Trophoblast cell (in vitro differentiated cells and primary cell): Measurements from ENCODE around the gene RBL2.

ENCODE experiments used
- DNase-seq, 2 donors: peaks; one replicate each; pipeline ENCODE4 v3.0.0-alpha.2; 2016
- H2AFZ ChIP-seq: 2 replicates; pipeline ENCODE4 v1.6.1; 2013; ENCODE audit warnings: low read length, moderate library complexity, mild to moderate bottlenecking; ENCODE audit not compliant: insufficient read depth, poor library complexity
- H2AK5ac ChIP-seq: 2 replicates; pipeline ENCODE4 v1.6.1; 2013; ENCODE audit warnings: mild to moderate bottlenecking, low read length
- H2BK120ac ChIP-seq: 2 replicates; pipeline ENCODE4 v1.6.1; 2013; ENCODE audit warnings: low read length, mild to moderate bottlenecking, moderate library complexity; ENCODE audit not compliant: insufficient read depth, poor library complexity
- H2BK12ac ChIP-seq: 2 replicates; pipeline ENCODE4 v1.6.1; 2013; ENCODE audit warnings: mild to moderate bottlenecking, low read length, moderate library complexity
- H2BK5ac ChIP-seq: 2 replicates; pipeline ENCODE4 v1.6.1; 2013; ENCODE audit warnings: low read length, low read depth, moderate library complexity, mild to moderate bottlenecking; ENCODE audit not compliant: poor library complexity
- H3K14ac ChIP-seq: 2 replicates; pipeline ENCODE4 v1.6.1; 2013; ENCODE audit warnings: mild to moderate bottlenecking, low read length
- H3K18ac ChIP-seq: 2 replicates; pipeline ENCODE4 v1.6.1; 2013; ENCODE audit warnings: mild to moderate bottlenecking, low read length
- H3K23ac ChIP-seq: 2 replicates; pipeline ENCODE4 v1.6.1; 2013; ENCODE audit warnings: low read length
- H3K27ac ChIP-seq: 2 replicates; pipeline ENCODE4 v1.5.1; 2013; ENCODE audit warnings: low read depth, mild to moderate bottlenecking, inconsistent platforms, low read length, moderate library complexity
- H3K27me3 ChIP-seq: 2 replicates; pipeline ENCODE4 v1.6.1; 2013; ENCODE audit warnings: inconsistent platforms, mild to moderate bottlenecking, low read length, moderate library complexity; ENCODE audit not compliant: insufficient read depth
- H3K36me3 ChIP-seq, 2 experiments: 1 replicate in 1 of 2; 2 replicates in 1 of 2; pipeline ENCODE4 v1.6.1; 2013; ENCODE audit warnings: low read length in 2 of 2, mild to moderate bottlenecking in 2 of 2, moderate library complexity in 1 of 2; ENCODE audit not compliant: insufficient read depth in 2 of 2, control insufficient read depth in 1 of 2
- H3K4ac ChIP-seq: 2 replicates; pipeline ENCODE4 v1.6.1; 2013; ENCODE audit warnings: low read depth, mild to moderate bottlenecking, low read length, moderate library complexity
- H3K4me1 ChIP-seq, 2 experiments: 1 replicate in 1 of 2; 2 replicates in 1 of 2; pipeline ENCODE4 v1.6.1; 2013; ENCODE audit warnings: low read length in 2 of 2, mild to moderate bottlenecking in 2 of 2, moderate library complexity in 1 of 2; ENCODE audit not compliant: insufficient read depth in 2 of 2, control insufficient read depth in 1 of 2
- H3K4me2 ChIP-seq: 2 replicates; pipeline ENCODE4 v1.6.1; 2013; ENCODE audit warnings: inconsistent platforms, mild to moderate bottlenecking, low read length, moderate library complexity
- H3K4me3 ChIP-seq: 2 replicates; pipeline ENCODE4 v1.5.1; 2013; ENCODE audit warnings: mild to moderate bottlenecking, low read depth, low read length, inconsistent platforms
- H3K79me1 ChIP-seq: one replicate; pipeline ENCODE4 v1.6.1; 2013; ENCODE audit warnings: low read length
- H3K79me2 ChIP-seq: 2 replicates; pipeline ENCODE4 v1.6.1; 2013; ENCODE audit warnings: low read length, mild to moderate bottlenecking; ENCODE audit not compliant: control insufficient read depth, insufficient read depth, poor library complexity
- H3K9ac ChIP-seq: 2 replicates; pipeline ENCODE4 v1.6.1; 2013; ENCODE audit warnings: mild to moderate bottlenecking, low read length
- H3K9me3 ChIP-seq: 2 replicates; pipeline ENCODE4 v1.6.1; 2013; ENCODE audit warnings: low read depth, mild to moderate bottlenecking, control low read depth, inconsistent platforms, low read length; ENCODE audit not compliant: insufficient read depth
- H4K12ac ChIP-seq: 2 replicates; pipeline ENCODE4 v1.6.1; 2013; ENCODE audit warnings: low read depth, mild to moderate bottlenecking, low read length, moderate library complexity
- H4K8ac ChIP-seq: 2 replicates; pipeline ENCODE4 v1.6.1; 2013; ENCODE audit warnings: low read depth, mild to moderate bottlenecking, low read length, moderate library complexity
- H4K91ac ChIP-seq: one replicate; pipeline ENCODE4 v1.6.1; 2013; ENCODE audit warnings: low read depth, mild to moderate bottlenecking, low read length, moderate library complexity
- WGBS: extraction: QIAGEN DNeasy Blood & Tissue Kit; methylation state at CpG from one replicate; pipeline ENCODE4 v1.1.7; 2013; ENCODE audit warnings: missing lambda C conversion rate; ENCODE audit not compliant: insufficient read length, insufficient coverage; ENCODE audit errors: extremely low coverage; 5-methylcytosine and 5-hydroxymethylcytosine counted together

The RBL2 gene

GRCh38 chr16:53478965-53479364 is 44.7 kb downstream of the RBL2 start:
- Histone ChIP-seq H2AFZ (no peak overlapping the region), H3K4ac (no peak overlapping the region), H3K4me2 (no peak overlapping the region), H2BK12ac (no peak overlapping the region), H3K79me1 (no peaks in the 10 kb centered on the region), H2BK120ac (no peak overlapping the region), H3K27ac (no peak overlapping the region), H3K9me3 (no peaks in the 10 kb centered on the region), H4K91ac (no peak overlapping the region), H4K12ac (no peak overlapping the region), H3K27me3 (no peaks in the 10 kb centered on the region), H3K36me3 (peaks cover 18 to 33% of the 10 kb centered on the region in 2 experiments), H3K9ac (no peak overlapping the region), H2AK5ac (no peak overlapping the region), H3K4me3 (no peak overlapping the region), H3K79me2 (no peaks in the 10 kb centered on the region), H2BK5ac (no peak overlapping the region), H3K14ac (no peak overlapping the region), H3K18ac (no peak overlapping the region), H4K8ac (no peak overlapping the region), H3K23ac (no peak overlapping the region), H3K4me1 (no peaks in the 10 kb centered on the region)
- no peak for DNase-seq
- no CpG with 5 or more reads among the region's 5 CpGs for WGBS

DNA sequence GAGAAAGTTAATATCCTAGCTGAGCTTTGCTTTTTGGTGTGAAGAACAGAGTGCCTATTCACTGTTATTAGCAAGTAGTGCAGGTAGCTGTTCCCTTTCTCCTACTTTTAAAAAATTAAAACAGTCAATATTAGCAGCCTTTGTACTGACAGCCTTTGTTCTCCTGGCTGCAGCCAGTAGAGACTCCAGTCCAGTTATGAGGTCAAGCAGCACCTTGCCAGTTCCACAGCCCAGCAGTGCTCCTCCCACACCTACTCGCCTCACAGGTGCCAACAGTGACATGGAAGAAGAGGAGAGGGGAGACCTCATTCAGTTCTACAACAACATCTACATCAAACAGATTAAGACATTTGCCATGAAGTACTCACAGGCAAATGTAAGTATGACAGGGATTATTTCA is 46.1 kb downstream of the RBL2 start:
- no peaks in the 10 kb centered on the region for H3K27me3 ChIP-seq

GRCh38 chr16:53482123-53482522 is 47.9 kb downstream of the RBL2 start:
- no peak overlapping the region for H3K4me3 ChIP-seq
- H4K91ac ChIP-seq = no peak overlapping the region
- H3K27me3 ChIP-seq = no peaks in the 10 kb centered on the region
- no peak overlapping the region for H4K8ac ChIP-seq
- H3K79me2 ChIP-seq = no peaks in the 10 kb centered on the region
- no peak overlapping the region for H2BK5ac ChIP-seq
- no peak overlapping the region for H2AK5ac ChIP-seq
- no peak overlapping the region for H3K4ac ChIP-seq
- H3K36me3 ChIP-seq = peaks cover 20 to 34% of the 10 kb centered on the region in 2 experiments
- no peaks in the 10 kb centered on the region for H3K4me1 ChIP-seq
- no peak overlapping the region for H3K14ac ChIP-seq
- H3K79me1 ChIP-seq = no peaks in the 10 kb centered on the region
- H3K23ac ChIP-seq = no peak overlapping the region
- no peak overlapping the region for H2AFZ ChIP-seq
- H3K27ac ChIP-seq = no peak overlapping the region
- no CpG with 5 or more reads among the region's 2 CpGs for WGBS
- DNase-seq = peak; percentile 19 to 59
- no peaks in the 10 kb centered on the region for H3K9me3 ChIP-seq
- no peak overlapping the region for H3K18ac ChIP-seq
- H4K12ac ChIP-seq = no peak overlapping the region
- H2BK120ac ChIP-seq = no peak overlapping the region
- no peak overlapping the region for H3K4me2 ChIP-seq
- no peak overlapping the region for H3K9ac ChIP-seq
- H2BK12ac ChIP-seq = no peak overlapping the region

More for the DNA sequence above, 46.1 kb downstream of the RBL2 start:
- no peak overlapping the region for H2BK12ac ChIP-seq
- H3K23ac ChIP-seq = no peak overlapping the region
- no peak for DNase-seq
- H3K18ac ChIP-seq = no peak overlapping the region
- H3K27ac ChIP-seq = no peak overlapping the region
- no peaks in the 10 kb centered on the region for H3K79me1 ChIP-seq
- H2AFZ ChIP-seq = no peak overlapping the region
- H4K12ac ChIP-seq = no peak overlapping the region
- H4K91ac ChIP-seq = no peak overlapping the region
- H3K36me3 ChIP-seq = peaks cover 17 to 33% of the 10 kb centered on the region in 2 experiments
- H3K79me2 ChIP-seq = no peaks in the 10 kb centered on the region
- no peak overlapping the region for H2AK5ac ChIP-seq
- no peak overlapping the region for H3K4ac ChIP-seq
- no peak overlapping the region for H2BK5ac ChIP-seq
- no peak overlapping the region for H3K4me2 ChIP-seq
- H3K4me3 ChIP-seq = no peak overlapping the region
- no peaks in the 10 kb centered on the region for H3K9me3 ChIP-seq
- no peak overlapping the region for H2BK120ac ChIP-seq
- no CpG with 5 or more reads among the region's 1 CpG for WGBS
- no peaks in the 10 kb centered on the region for H3K4me1 ChIP-seq
- H4K8ac ChIP-seq = no peak overlapping the region
- no peak overlapping the region for H3K14ac ChIP-seq
- H3K9ac ChIP-seq = no peak overlapping the region

DNA sequence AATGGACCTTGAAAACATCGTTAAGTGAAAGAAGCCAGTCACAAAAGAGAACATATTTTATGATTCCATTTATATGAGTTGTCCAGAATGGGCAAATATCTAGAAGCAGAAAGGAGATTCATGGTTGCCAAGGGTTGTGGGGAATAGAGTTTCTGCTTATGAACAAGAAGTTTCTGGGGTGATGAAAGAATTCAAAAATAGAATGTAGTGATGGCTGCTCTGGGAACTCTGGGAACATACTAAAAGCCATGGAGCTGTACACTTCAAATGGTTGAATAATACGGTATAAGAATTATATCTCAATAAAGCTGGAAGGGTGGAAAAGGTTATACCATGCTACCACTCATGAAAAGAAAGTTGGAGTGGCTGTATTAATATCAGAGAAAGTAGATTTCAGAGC is 50.3 kb downstream of the RBL2 start:
- H3K4me3 ChIP-seq = no peak overlapping the region
- no peak overlapping the region for H3K4ac ChIP-seq
- no peaks in the 10 kb centered on the region for H3K4me1 ChIP-seq
- H4K91ac ChIP-seq = no peak overlapping the region
- peaks cover 17 to 30% of the 10 kb centered on the region in 2 experiments for H3K36me3 ChIP-seq
- H2BK120ac ChIP-seq = no peak overlapping the region
- no peak overlapping the region for H3K9ac ChIP-seq
- H2BK12ac ChIP-seq = no peak overlapping the region
- no peak overlapping the region for H3K4me2 ChIP-seq
- no peak overlapping the region for H2BK5ac ChIP-seq
- H3K14ac ChIP-seq = no peak overlapping the region
- no peaks in the 10 kb centered on the region for H3K27me3 ChIP-seq
- H3K79me2 ChIP-seq = no peaks in the 10 kb centered on the region
- H3K79me1 ChIP-seq = no peaks in the 10 kb centered on the region
- H4K12ac ChIP-seq = no peak overlapping the region
- H2AFZ ChIP-seq = no peak overlapping the region
- DNase-seq = no peak
- no peak overlapping the region for H3K23ac ChIP-seq
- H3K18ac ChIP-seq = no peak overlapping the region
- no peak overlapping the region for H2AK5ac ChIP-seq
- no peak overlapping the region for H3K27ac ChIP-seq
- H3K9me3 ChIP-seq = no peaks in the 10 kb centered on the region
- no peak overlapping the region for H4K8ac ChIP-seq
- WGBS = no CpG with 5 or more reads among the region's 2 CpGs
